ENCODE data around the gene TTC24.

Gene TTC24

GRCh38 chr1:156596426-156596825, 16.9 kb downstream of the TTC24 start:
- H3K4me3 ChIP-seq (ENCODE audit: low read depth, low read length): no peak overlapping the region
- no peak for TF ChIP-seq CTCF (IDR thresholded peaks at IDR 0.05; ENCODE audit: control insufficient read depth, extremely low read depth, insufficient read depth)

GRCh38 chr1:156598125-156598524, 18.6 kb downstream of the TTC24 start:
- TF ChIP-seq CTCF (IDR thresholded peaks at IDR 0.05; ENCODE audit: control insufficient read depth, extremely low read depth, insufficient read depth): no peak
- DNase-seq (ENCODE audit: low read depth): no peak
- no peak overlapping the region for H3K4me3 ChIP-seq (ENCODE audit: low read depth, low read length)

More at GRCh38 chr1:156596426-156596825, 16.9 kb downstream of the TTC24 start:
- no peak for DNase-seq (ENCODE audit: low read depth)

DNA sequence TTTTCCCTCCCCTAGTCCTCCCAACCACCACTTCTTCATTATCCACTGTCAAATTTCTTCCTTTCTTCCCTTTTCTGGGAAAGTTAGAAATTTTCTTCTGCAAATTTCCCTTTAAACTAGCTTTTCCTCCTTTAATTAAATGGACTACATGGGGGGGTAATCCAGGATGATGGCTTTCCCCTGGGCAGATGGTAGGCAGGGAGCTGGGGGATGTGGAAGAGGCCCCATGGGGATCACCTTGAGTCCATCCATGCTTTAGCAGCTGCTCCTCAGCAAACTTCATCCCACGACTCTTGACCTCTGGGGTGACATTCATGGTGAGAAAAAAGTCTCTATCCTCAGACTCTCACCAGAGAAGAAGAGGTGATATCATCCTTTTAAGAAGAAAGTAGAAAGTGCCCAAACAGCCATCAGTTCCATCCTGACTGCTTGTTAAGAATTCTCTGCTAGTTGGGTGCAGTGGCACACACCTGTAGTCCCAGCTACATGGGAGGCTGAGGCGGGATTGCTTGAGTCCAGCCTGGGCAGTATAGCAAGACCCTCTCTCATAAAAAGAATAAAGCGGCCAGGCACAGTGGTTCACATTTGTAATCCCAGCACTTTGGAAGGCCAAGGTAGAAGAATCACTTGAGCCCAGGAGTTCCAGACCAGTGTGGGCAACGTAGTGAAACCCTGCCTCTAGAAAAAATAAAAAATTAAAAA, 19.4 kb downstream of the TTC24 start:
- H3K4me3 ChIP-seq (ENCODE audit: low read depth, low read length): no peak overlapping the region
- no peak for TF ChIP-seq CTCF (IDR thresholded peaks at IDR 0.05; ENCODE audit: control insufficient read depth, extremely low read depth, insufficient read depth)
- no peak for DNase-seq (ENCODE audit: low read depth)

- peak; percentile 21; the same call in 1 of the 2 replicates for TF ChIP-seq CTCF (IDR thresholded peaks at IDR 0.05; ENCODE audit: control insufficient read depth, extremely low read depth, insufficient read depth)
- no peak overlapping the region for H3K4me3 ChIP-seq (ENCODE audit: low read depth, low read length)
- DNase-seq (ENCODE audit: low read depth): no peak
These were observed 20.3 kb downstream of the TTC24 start for GRCh38 chr1:156599811-156600210.

DNA sequence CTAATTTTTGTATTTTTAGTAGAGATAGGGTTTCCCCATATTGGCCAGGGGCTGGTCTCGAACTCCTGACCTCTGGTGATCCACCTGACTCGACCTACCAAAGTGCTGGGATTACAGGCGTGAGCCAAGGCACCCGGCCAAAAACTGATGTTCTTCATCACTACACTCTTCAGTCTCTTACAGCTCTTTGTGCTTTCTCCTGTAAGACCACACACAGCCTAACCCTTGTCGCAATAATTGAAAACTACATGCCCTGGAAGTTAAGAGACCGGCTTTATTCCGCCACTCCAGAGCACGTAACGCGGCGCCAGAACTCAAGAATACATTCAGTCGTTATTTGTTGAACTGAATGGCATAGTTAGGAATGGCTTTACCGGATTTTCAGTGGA, 21.2 kb downstream of the TTC24 start:
- no peak for TF ChIP-seq CTCF (IDR thresholded peaks at IDR 0.05; ENCODE audit: control insufficient read depth, extremely low read depth, insufficient read depth)
- DNase-seq (ENCODE audit: low read depth): no peak

GRCh38 chr1:156601122-156601830, 21.8 kb downstream of the TTC24 start, which contains the start of gene GPATCH4:
Gene GPATCH4 (minus strand): TSS chr1:156601479.
- H3K4me3 ChIP-seq (ENCODE audit: low read depth, low read length): peak within 1 kb of the TSS; percentile 62
- DNase-seq (ENCODE audit: low read depth): peak; percentile 35
- TF ChIP-seq CTCF (IDR thresholded peaks at IDR 0.05; ENCODE audit: control insufficient read depth, extremely low read depth, insufficient read depth): no peak

More for the DNA sequence above, 21.2 kb downstream of the TTC24 start:
- peak overlapping the region; percentile 62 for H3K4me3 ChIP-seq (ENCODE audit: low read depth, low read length)

Measured in LNCaP clone FGC (cell line).